HG03175 (cell line): ENCODE measurements around the gene FNBP1L.
"Not testable (repeated sequence)": the region's sequence is repeated elsewhere in the genome, so short reads cannot be mapped to it uniquely, and the experiment has no call there.

ENCODE experiments used
- ATAC-seq: cut with Tn5 transposase; IDR thresholded peaks from one replicate; pipeline ENCODE4 v1.9.1; 2021; ENCODE audit warnings: mild to moderate bottlenecking, moderate library complexity; ENCODE audit not compliant: unreplicated experiment

FNBP1L gene

DNA sequence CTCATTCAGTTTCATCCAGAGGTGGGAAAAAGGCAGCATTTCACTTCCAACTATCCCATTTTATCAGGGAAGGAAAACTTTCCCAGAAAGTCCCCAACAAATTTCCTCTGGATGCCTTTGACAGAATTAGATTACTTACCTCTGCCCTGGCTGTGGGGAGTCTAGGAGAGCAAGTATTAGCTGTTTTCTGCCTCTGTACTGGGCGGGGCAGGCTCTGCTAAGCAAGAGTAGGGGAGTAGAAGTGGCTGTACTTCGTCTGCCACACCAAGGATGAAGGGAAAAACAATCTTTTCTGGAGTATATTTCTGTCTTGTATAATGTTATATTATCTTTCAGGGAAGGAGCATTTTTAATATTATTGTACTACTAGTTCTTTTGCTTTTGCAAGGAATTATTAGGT is 78.5 kb downstream of the FNBP1L start:
- no peak for ATAC-seq

DNA sequence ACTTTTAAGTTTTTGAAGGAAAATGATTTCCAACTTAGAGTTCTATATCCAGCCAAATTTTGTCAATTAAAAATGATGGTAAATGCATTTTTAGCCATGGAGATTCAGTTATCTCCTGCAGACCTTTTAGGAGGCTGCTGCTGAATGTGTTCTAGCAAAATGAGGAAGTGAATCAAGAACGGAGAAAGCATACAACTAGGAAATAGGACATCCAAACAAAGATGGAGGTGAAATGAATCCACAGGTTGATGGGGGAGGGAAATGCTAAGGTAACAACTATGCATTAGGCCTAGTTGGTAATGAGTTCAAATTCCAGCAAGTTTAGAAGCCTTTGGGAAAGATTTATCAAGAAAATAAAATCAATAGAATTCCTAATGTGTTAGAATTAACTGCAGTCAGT is 80.5 kb downstream of the FNBP1L start:
- no peak for ATAC-seq

DNA sequence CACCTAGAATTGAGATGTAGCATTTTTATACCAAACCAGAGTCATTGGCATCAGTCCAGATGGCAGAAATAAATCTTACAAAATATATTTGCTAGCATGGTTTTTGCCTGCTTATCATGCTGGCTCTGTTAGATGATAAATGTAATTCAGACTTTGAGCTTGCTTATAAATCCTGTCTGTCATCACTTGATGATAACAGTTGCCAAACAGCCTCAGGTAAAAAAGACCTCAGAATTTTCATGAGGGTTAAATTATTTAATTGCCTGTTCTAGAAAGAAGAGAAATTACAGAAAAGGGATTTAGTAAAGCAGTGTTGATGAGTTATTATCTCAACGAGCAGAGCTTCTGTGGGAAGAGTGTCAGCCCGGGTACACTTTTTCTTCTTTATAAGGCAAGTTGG is 83.3 kb downstream of the FNBP1L start:
- no peak for ATAC-seq

DNA sequence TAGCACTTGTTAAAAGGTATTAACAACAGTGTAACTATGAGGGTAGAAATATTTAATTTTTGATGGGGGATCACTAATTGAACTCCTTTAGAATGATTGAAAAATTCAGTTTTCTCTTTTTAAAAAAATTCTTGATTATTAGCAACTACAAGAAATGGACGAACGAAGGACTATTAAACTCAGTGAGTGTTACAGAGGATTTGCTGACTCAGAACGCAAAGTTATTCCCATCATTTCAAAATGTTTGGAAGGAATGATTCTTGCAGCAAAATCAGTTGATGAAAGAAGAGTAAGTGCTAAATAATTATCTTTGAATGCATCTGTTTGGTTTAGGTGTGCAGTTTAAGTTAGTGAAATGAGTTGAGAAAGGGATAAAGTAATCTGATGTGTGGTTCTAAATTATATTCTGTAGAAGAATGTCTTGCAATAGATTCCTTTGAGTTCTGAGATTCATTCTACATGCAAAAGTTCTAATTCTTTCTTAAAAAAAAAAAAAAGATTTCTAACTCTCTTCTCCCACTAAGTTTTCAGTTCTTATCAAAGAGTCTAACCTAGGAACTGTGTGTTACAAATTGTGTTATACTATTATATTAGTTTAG is 85.0 kb downstream of the FNBP1L start:
- ATAC-seq, result no peak

DNA sequence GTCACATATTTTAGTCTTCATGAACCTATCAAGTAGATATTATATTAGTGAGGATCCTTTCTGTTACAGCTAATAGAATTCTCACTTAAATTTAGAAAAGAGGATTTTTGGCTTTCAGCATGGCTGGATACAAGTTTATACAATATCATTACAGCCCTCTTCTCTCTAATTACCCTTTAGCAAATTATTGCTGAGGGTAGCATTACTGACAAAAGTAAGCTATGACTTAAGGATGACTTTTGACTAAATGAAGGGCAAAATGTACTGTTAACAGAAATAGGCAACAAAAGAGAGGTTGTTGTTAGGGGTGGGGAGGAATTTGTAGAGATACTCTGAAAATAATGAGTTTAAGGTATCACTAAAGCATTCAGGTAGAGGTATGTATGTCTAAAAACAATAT is 85.8 kb downstream of the FNBP1L start:
- no peak for ATAC-seq

DNA sequence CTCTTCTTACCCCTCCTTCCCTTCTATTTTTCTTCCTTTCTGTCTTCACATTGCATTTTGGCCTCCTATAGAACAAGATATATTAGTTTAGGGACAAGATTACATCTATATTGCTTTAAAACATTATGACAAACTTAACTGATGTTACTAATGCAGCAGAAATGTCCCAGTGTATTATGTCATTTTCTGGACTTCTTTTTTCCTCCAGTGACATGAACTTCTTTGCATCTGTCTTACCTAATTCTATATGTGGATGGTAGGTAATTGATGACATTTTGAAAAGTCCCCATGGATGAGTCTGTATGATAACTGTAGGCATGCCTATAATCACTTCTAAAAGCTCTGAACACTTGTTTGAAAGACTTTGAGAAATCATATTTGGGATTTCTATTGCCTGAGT is 89.5 kb downstream of the FNBP1L start:
- ATAC-seq, result no peak

DNA sequence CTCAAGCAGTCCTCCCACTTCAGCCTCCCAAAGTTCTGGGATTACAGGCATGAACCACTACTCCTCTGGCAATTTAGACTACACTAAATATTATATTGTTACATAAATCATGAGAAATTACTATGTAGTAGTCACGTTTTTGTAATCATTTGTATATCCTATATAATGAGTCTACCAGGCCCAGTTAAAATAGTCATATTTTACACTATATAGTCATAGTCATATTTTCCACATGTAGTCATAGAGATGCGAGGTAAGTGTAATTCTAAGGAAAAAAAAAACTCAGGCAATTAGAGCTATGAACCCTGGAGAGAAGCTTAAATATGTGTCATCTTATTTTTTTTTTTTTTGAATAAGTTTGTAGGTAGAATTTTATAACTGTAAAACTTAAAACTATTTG is 90.0 kb downstream of the FNBP1L start:
- ATAC-seq, result no peak

DNA sequence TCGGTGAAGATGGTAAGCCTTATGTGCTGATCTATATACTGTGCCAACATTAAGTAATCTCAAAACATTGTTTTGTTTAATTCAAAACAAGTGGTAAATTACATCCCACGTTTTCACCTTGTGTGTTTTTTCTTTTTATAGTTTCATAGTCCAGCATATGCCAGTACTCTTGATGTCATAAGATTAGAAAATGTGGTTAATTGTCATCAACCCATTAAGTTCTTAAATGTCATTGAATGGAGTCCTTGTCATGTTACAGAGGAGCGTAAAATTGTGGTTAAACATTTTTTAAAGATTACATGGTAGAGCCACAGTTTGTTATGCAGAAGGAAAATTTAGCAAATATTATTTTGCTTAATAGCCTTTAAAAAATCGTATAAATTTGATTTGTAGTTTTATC is 93.1 kb downstream of the FNBP1L start:
- no peak for ATAC-seq

DNA sequence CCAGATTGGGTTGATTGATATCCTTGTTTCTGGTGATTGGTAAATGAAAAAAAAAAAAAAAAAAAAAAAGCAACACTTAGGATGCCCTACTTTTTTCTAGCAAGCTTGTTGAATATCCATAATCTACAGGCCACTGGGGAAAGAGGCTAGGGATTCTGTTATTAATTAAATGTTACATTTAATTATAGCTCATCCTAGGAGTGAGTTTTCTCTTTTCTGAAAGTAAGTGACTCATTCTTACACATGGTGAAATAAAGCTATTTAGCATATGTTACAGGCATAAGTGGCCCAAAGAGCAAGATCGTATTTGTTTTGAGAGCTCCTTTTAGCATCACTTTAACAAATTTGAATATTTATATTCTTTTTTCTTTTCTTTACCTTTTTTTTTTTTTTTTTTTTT is 94.5 kb downstream of the FNBP1L start:
- no peak for ATAC-seq

DNA sequence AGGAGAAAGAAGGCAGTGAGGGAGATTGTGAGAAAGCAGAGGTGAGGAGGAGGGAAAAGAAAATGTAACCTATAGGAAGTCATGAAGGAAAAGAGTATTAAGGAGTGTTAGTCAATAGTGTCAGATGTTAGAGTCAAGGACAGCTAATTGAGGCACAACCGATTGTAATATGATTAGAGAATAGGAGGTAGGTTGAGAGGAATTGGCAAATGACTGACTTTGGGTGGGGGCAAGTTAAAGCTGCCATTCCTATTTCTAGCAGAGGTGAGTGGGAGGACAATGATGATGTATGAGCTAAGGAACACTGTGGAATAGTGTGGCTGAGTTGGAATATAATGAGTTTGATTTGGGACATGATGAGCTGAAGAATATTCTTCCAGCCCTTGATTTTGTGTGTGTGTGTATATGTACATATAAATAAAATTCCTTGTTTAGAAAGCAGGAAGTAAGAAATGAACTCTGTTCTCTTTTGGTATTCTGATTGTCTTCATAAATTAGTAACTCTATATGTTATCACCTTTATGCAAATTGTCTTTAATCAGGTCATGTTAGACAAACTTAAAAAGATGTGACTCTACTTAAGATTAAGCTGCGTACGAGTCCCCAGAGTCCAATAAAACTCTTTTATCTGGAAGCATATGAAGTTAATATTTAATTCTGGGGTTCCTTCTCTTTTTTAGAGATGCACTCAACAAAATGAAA is 98.4 kb downstream of the FNBP1L start:
- ATAC-seq, result no peak

DNA sequence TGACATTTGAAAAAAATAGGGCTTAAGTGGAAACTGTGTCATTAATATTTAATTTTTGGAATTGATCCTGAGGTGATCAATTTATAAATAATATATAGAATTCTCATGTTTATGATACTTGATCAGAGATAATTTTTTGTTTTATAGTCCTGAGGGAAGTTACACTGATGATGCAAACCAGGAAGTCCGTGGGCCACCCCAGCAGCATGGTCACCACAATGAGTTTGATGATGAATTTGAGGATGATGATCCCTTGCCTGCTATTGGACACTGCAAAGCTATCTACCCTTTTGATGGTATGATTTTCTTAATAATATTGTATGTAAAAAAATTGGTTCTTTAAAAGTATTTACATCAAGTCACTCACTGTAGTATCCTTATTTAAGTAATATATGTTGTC is 101.2 kb downstream of the FNBP1L start:
- no peak for ATAC-seq

DNA sequence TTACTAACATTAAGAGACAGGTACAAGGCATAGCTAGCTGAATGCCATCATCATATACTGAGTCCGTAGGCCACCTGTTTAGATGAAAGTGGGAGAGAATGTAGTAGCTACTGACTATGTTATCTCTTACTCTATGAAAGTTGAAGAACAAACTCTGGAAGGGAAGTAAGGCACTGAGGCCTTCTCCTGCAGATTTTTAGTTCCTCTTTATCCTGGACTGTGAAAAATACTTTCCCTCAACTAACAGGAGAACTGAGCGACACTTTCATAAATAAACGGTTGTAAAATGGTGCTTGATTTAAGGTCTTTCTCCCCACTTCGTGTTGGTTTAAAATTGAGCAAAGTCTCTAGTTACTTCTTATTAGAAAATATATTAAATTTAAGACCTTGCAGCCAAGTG is 101.9 kb downstream of the FNBP1L start:
- no peak for ATAC-seq

DNA sequence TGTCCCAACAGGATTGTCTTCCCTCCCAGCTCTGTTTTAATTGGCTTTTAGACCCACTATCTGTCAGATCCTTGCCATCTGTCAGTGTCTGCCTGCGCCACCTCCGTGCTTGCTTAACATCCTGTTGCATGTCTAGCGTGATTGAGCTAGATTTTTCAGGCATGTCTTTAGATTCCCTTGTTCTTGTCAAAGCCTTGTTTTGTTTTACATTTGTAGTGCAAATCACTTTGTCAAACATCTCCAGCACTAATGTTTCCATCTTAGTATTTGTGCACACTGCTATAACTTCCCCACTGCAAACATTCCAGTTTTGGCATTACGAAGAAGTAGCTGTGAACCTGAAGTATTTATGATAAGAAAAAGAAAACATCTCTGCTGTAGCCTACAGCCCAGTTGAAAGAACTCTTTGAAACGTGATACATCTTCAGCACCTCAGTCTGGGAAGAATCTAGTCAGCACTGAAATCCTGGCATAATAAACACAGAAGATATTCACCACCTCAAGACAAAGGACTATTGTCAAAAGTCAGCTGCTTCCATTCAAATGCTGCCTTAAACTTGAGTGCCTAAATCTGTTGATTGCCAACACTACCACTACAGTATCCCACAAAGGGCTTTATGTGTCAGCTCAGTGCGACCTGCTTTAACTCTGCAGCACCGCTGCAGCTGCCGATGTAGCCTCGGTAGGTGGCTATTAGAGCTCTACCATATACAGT is 105.0 kb downstream of the FNBP1L start:
- ATAC-seq, result no peak

DNA sequence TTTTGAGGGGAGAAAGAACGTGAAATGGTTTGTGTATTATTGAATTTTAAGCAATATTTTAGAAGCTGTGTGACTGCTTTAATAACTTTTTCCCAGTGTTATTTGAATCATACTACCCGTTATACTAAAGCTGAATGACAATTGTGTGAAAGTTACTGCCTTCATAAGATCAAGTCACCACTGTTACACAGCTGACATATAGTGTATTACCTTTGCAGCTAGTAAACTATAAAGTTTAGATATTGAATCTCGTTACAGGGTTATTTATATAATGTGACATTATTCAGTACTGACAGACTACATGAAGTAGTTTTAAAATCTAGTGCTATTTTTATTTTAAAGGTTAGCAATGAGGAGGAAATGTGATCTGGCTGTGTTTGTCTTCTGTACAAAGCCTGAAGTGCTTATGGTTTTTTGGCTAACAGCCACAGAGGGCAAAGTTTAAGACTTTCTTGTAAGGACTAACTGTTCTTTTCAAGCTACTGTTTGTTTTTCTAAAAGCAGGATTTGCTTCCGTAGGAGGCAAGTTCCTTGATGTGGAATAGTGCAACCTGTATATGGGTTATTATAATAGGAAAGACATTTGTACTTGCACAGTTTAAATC is 106.1 kb downstream of the FNBP1L start:
- ATAC-seq, result not testable (repeated sequence)

DNA sequence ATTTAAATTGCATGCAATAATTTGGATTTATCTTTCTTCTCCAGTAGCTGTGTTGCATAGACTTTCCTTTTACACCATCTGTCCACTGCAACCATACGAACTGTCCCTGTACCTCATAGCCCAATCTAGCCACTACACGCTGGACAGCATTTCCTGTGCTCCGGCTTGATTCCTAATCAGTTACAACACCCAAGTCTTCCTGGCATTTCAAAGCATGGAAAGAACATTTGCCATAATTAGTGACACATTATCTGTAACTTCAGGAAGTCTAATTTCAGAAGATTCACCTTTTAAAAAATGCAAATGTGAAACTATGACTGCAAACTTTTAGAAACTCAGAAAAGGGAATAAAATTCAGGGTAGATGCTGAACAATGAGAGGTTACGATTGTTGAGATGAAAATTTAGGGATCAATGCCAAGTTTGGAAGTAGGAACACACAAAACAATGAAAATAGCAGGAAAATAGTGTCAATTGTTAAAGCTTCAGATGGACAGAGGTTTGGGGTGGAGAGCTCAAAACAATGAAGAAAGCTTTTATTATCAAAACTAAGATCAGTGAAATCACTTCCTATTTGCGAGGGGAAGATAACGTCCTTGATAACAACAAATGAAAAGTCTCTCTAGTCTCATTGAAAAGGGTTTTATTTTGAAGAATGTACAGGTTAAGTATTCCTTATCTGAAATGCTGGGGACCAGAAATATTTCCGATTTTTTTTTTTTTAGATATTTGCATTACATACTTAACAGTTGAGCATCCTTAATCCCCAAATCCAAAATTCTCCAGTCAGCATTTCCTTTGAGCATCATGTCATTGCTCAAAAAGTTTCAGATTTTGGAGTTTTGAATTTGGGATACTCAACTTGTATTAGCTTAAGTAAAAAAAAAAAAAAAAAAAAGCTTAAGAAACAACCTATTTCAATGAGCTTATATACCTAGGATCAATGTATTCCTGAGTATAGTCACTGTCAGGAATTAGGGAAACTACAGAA is 107.3 kb downstream of the FNBP1L start:
- no peak for ATAC-seq

DNA sequence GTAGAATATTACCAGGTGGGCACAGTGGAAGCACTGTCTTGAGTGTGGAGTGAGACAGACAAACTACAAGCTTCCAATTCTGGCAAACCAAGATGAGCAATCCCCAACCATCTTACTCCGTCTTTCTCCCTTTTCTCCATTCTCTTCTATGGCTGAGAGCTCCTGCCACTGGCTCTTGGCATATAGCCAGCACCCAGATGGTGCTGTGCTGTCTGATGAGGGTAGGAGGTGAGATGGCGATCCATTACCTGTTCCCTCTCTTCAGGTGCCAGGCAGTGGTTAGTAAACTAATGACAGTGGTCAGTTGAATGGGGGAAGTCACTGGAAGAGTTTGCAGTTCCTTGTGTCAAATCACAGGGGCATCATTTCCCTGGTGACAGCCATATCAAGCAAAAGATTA is 108.4 kb downstream of the FNBP1L start:
- ATAC-seq, result no peak

DNA sequence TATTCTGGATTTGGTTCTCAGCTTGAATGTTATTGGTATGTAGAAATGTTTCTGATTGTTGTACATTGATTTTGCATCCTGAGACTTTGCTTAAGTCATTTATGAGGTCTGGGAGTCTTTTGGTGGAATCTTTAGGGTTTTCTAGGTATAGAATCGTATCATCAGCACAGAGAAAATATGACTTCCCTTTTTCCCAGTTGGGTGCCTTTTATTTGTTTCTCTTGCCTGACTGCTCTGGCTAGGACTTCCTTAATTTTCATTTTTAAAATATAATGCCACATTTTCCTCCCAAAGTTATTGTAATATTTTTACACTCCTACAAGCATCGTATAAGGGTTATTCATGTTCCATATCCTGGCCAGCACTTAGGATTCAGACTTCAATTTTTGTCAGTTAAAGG is 111.1 kb downstream of the FNBP1L start:
- ATAC-seq, result no peak

DNA sequence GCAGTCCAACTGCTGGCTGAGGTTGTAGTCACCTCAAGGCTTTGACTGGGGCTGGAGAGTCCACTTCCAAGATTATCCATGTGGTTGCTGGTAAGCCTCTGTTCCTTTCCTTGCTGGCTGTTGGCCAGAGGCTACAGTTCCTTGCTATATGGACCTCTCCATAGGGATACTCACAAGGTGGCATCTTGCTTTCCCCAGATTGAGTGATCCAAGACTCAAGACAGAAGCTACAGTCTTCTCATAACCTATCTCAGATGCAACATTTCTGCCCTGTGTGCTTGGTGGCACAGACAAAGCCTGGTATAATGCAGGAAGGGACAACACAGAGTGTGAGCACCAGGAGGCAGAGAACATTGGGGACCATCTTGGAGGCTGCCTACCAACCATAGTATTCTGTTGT is 111.8 kb downstream of the FNBP1L start:
- no peak for ATAC-seq

DNA sequence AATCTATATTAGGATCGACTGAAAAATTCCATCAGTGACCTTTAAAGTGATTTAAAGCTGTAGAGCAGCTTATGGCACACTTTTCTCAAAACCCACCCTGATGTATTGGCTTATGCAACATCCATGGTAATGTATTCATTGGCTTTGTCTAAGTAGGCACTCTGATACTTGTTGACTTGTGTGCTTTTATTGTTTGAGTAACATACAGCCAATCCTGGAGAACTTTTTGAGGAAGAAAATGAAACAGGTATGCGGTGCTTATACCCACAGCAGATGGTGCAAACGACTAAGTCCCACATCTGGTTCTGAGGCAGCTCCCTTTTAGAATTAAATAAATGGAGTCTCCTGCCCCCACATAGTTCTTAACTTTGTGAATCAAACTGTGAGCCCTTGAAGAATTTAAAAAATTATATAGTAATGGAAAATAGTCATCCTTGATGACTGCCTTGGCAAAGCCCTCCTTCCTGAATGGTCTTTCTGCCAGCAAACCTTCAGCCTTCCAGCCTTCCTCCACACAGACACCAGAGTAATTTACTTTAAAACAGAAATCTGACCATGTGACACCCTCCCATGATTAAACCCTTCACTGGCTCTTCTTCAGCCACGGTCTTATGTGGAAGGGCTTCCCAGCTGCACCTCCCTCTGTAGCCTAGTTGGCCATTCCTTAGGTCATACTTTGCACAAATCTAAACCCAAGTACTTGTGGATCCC is 117.7 kb downstream of the FNBP1L start:
- no peak for ATAC-seq

DNA sequence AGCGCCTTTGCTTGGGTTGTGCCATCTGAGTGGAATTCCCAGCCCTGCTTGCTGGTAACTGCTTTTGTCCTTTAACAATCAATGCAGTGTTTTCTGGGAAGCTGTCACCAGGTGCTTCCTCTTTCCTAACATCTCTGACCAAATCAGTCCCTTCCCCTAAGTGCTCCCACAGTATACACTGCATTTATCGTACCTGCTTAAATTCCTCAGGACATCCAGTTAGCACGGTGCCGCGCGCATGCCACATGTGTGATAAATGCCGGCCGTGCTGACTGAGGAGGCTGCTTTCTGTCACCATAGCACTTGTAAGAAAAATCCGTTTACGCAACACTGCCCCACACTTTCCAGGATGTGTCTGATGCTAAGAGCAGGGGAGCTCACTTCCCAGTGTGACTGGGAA is 118.3 kb downstream of the FNBP1L start:
- ATAC-seq, result no peak
